Endothelial cell of umbilical vein (primary cell): ENCODE data around the gene FOXP1.

Experiments
- EZH2 ChIP-seq: IDR thresholded peaks from 2 replicates; pipeline ENCODE4 v1.6.1; 2012; ENCODE audit warnings: borderline replicate concordance, low read depth, mild to moderate bottlenecking, moderate library complexity, low read length, inconsistent platforms; ENCODE audit not compliant: severe bottlenecking
- FOS ChIP-seq: IDR thresholded peaks from 2 replicates; pipeline ENCODE4 v1.6.1; 2011; ENCODE audit warnings: mild to moderate bottlenecking, low read length, moderate library complexity, borderline replicate concordance; ENCODE audit not compliant: insufficient read depth
- GATA2 ChIP-seq: IDR thresholded peaks from 2 replicates; pipeline ENCODE4 v1.7.0; 2011; ENCODE audit warnings: low read depth, mild to moderate bottlenecking, moderate library complexity, mixed read lengths, low read length; ENCODE audit not compliant: insufficient read length, insufficient read depth
- JUN ChIP-seq: IDR thresholded peaks from 2 replicates; pipeline ENCODE4 v1.6.1; 2011; ENCODE audit warnings: borderline replicate concordance, low read depth; ENCODE audit not compliant: insufficient read length, insufficient read depth
- MYC ChIP-seq: IDR thresholded peaks from one replicate; pipeline ENCODE4 v1.6.1; 2011; ENCODE audit warnings: mild to moderate bottlenecking, low read depth, low read length
- POLR2A ChIP-seq: IDR thresholded peaks from 2 replicates; pipeline ENCODE4 v1.6.1; 2012; ENCODE audit warnings: low read depth, mild to moderate bottlenecking, control low read depth, low read length
- POLR2AphosphoS5 ChIP-seq: IDR thresholded peaks from 2 replicates; pipeline ENCODE4 v1.6.1; 2012; ENCODE audit warnings: low read depth, mild to moderate bottlenecking, control low read depth, low read length, moderate library complexity; ENCODE audit not compliant: insufficient read depth
- TF ChIP-seq, protein P1 (sequence below), 2 donors: IDR thresholded peaks; 1 replicate in 1 of 2; 2 replicates in 1 of 2; pipeline ENCODE4 v1.5.1; 2011; ENCODE audit warnings: low read length in 2 of 2, mild to moderate bottlenecking in 2 of 2, moderate library complexity in 2 of 2, control low read depth in 1 of 2, inconsistent platforms in 1 of 2, low read depth in 1 of 2; ENCODE audit not compliant: insufficient read depth in 1 of 2; ENCODE audit errors: extremely low read depth in 1 of 2
- TF ChIP-seq, protein P2 (sequence below): IDR thresholded peaks from 2 replicates; pipeline ENCODE4 v1.6.1; 2011; ENCODE audit not compliant: insufficient read depth, insufficient read length

DNA sequence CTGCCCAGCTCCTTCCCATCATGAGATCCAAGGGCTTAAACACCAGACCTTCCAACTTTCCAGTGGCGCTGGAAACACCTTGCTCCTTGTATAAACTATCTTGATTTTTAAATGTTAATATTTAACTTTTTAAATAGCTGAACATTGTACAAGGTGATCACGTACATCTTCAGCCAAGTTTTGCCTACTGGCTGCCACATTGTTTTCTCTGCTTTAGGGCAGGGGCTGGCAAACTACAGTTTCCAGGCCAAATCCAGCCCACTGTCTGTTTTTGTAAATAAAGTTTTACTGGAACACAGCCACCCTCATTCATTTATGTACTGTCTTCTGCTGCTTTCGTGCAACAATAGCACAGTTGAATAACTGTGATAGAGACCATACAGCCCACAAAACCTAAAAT, 27.6 kb upstream of the FOXP1 start:
- TF ChIP-seq, protein P1, sequence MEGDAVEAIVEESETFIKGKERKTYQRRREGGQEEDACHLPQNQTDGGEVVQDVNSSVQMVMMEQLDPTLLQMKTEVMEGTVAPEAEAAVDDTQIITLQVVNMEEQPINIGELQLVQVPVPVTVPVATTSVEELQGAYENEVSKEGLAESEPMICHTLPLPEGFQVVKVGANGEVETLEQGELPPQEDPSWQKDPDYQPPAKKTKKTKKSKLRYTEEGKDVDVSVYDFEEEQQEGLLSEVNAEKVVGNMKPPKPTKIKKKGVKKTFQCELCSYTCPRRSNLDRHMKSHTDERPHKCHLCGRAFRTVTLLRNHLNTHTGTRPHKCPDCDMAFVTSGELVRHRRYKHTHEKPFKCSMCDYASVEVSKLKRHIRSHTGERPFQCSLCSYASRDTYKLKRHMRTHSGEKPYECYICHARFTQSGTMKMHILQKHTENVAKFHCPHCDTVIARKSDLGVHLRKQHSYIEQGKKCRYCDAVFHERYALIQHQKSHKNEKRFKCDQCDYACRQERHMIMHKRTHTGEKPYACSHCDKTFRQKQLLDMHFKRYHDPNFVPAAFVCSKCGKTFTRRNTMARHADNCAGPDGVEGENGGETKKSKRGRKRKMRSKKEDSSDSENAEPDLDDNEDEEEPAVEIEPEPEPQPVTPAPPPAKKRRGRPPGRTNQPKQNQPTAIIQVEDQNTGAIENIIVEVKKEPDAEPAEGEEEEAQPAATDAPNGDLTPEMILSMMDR (IDR thresholded peaks at IDR 0.05; ENCODE audit: extremely low read depth in 1 of 2, insufficient read depth in 1 of 2, low read depth in 1 of 2, low read length in 2 of 2), result no peak
- TF ChIP-seq POLR2AphosphoS5 (no peak), POLR2A (no peak), JUN (no peak), EZH2 (no peak), FOS (no peak), MYC (no peak), GATA2 (no peak)
- TF ChIP-seq, protein P2, sequence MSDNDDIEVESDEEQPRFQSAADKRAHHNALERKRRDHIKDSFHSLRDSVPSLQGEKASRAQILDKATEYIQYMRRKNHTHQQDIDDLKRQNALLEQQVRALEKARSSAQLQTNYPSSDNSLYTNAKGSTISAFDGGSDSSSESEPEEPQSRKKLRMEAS, result no peak
